ENCODE measurements around the gene IRF1.

GRCh38 chr5:132487841-132488555 lies 2.6 kb downstream of the IRF1 start:
- TF ChIP-seq CTCF (IDR thresholded peaks at IDR 0.05) (no peak), POLR2A (IDR thresholded peaks at IDR 0.05) (no peak)
